Muscle layer of colon (tissue), 2 donors: ENCODE results near the gene FAM163A.

ENCODE experiments used
- H3K27ac ChIP-seq: one replicate; pipeline ENCODE4 v1.7.0; 2013; ENCODE audit warnings: low read depth, mild to moderate bottlenecking, low read length, moderate library complexity
- H3K27me3 ChIP-seq, 2 donors: one replicate each; pipeline ENCODE4 v1.7.0; 2013; ENCODE audit warnings: low read length in 2 of 2, mild to moderate bottlenecking in 2 of 2; ENCODE audit not compliant: insufficient read depth in 2 of 2, control insufficient read depth in 1 of 2
- H3K36me3 ChIP-seq: one replicate; pipeline ENCODE4 v1.7.0; 2013; ENCODE audit warnings: mild to moderate bottlenecking, low read length; ENCODE audit not compliant: insufficient read depth
- H3K4me1 ChIP-seq: one replicate; pipeline ENCODE4 v1.7.0; 2013; ENCODE audit warnings: mild to moderate bottlenecking, low read length; ENCODE audit not compliant: insufficient read depth
- H3K4me3 ChIP-seq, 2 donors: one replicate each; pipeline ENCODE4 v1.7.0; 2013; ENCODE audit warnings: low read length in 2 of 2, low read depth in 1 of 2, mild to moderate bottlenecking in 1 of 2, moderate library complexity in 1 of 2
- H3K9ac ChIP-seq: one replicate; pipeline ENCODE4 v1.7.0; 2013; ENCODE audit warnings: low read length
- H3K9me3 ChIP-seq: one replicate; pipeline ENCODE4 v1.7.0; 2013; ENCODE audit warnings: mild to moderate bottlenecking, low read length
- donor health status: abdominal sarcoma.
- donor health status: Adenocarcinoma of cecum.

Gene FAM163A

GRCh38 chr1:179754041-179754624, 11.0 kb downstream of the FAM163A start:
- Histone ChIP-seq H3K36me3 (no peaks in the 10 kb centered on the region), H3K4me3 (no peak overlapping the region), H3K9me3 (no peaks in the 10 kb centered on the region), H3K4me1 (peaks cover 15% of the 10 kb centered on the region), H3K9ac (no peak overlapping the region), H3K27ac (no peak overlapping the region), H3K27me3 (no peaks in the 10 kb centered on the region)

- H3K9me3 ChIP-seq, result no peaks in the 10 kb centered on the region
- no peaks in the 10 kb centered on the region for H3K36me3 ChIP-seq
- peaks cover 15% of the 10 kb centered on the region for H3K4me1 ChIP-seq
- H3K27ac ChIP-seq, result no peak overlapping the region
- H3K9ac ChIP-seq, result no peak overlapping the region
- H3K27me3 ChIP-seq, result no peaks in the 10 kb centered on the region
- no peak overlapping the region for H3K4me3 ChIP-seq
Observed at GRCh38 chr1:179757933-179758332, 14.8 kb downstream of the FAM163A start.

GRCh38 chr1:179760521-179760920, 17.4 kb downstream of the FAM163A start:
- Histone ChIP-seq H3K27me3 (no peaks in the 10 kb centered on the region), H3K36me3 (no peaks in the 10 kb centered on the region), H3K9ac (no peak overlapping the region), H3K4me3 (no peak overlapping the region), H3K27ac (no peak overlapping the region), H3K9me3 (no peaks in the 10 kb centered on the region), H3K4me1 (no peaks in the 10 kb centered on the region)

- Histone ChIP-seq H3K36me3 (no peaks in the 10 kb centered on the region), H3K4me1 (no peaks in the 10 kb centered on the region), H3K9ac (no peak overlapping the region), H3K27me3 (no peaks in the 10 kb centered on the region), H3K9me3 (no peaks in the 10 kb centered on the region), H3K27ac (no peak overlapping the region), H3K4me3 (no peak overlapping the region)
Observed at GRCh38 chr1:179761296-179761695, 18.2 kb downstream of the FAM163A start.

- Histone ChIP-seq H3K4me1 (no peaks in the 10 kb centered on the region), H3K27me3 (no peaks in the 10 kb centered on the region), H3K36me3 (no peaks in the 10 kb centered on the region), H3K9ac (no peak overlapping the region), H3K27ac (no peak overlapping the region), H3K9me3 (no peaks in the 10 kb centered on the region), H3K4me3 (no peak overlapping the region)
Observed at GRCh38 chr1:179761846-179762640, 19.0 kb downstream of the FAM163A start.

GRCh38 chr1:179767177-179767581, 24.1 kb downstream of the FAM163A start:
- H3K27me3 ChIP-seq, result no peaks in the 10 kb centered on the region
- H3K9ac ChIP-seq, result no peak overlapping the region
- no peak overlapping the region for H3K27ac ChIP-seq
- H3K4me3 ChIP-seq, result no peak overlapping the region
- no peaks in the 10 kb centered on the region for H3K4me1 ChIP-seq
- no peaks in the 10 kb centered on the region for H3K36me3 ChIP-seq
- H3K9me3 ChIP-seq, result no peaks in the 10 kb centered on the region

- H3K27ac ChIP-seq, result no peak overlapping the region
- H3K9ac ChIP-seq, result no peak overlapping the region
- H3K27me3 ChIP-seq, result no peaks in the 10 kb centered on the region
- H3K9me3 ChIP-seq, result no peaks in the 10 kb centered on the region
- no peaks in the 10 kb centered on the region for H3K4me1 ChIP-seq
- no peak overlapping the region for H3K4me3 ChIP-seq
- H3K36me3 ChIP-seq, result no peaks in the 10 kb centered on the region
Observed at GRCh38 chr1:179767996-179768395, 24.9 kb downstream of the FAM163A start.

GRCh38 chr1:179770887-179771502, 27.9 kb downstream of the FAM163A start:
- H3K27me3 ChIP-seq, result no peaks in the 10 kb centered on the region
- no peaks in the 10 kb centered on the region for H3K9me3 ChIP-seq
- H3K9ac ChIP-seq, result no peak overlapping the region
- no peak overlapping the region for H3K27ac ChIP-seq
- H3K36me3 ChIP-seq, result no peaks in the 10 kb centered on the region
- H3K4me3 ChIP-seq, result no peak overlapping the region
- H3K4me1 ChIP-seq, result no peaks in the 10 kb centered on the region

GRCh38 chr1:179773264-179773663, 30.2 kb downstream of the FAM163A start:
- Histone ChIP-seq H3K27me3 (no peaks in the 10 kb centered on the region), H3K36me3 (no peaks in the 10 kb centered on the region), H3K4me3 (no peak overlapping the region), H3K27ac (no peak overlapping the region), H3K9me3 (no peaks in the 10 kb centered on the region), H3K4me1 (no peaks in the 10 kb centered on the region), H3K9ac (no peak overlapping the region)

GRCh38 chr1:179774000-179774399, 30.9 kb downstream of the FAM163A start:
- no peaks in the 10 kb centered on the region for H3K4me1 ChIP-seq
- H3K27ac ChIP-seq, result no peak overlapping the region
- no peaks in the 10 kb centered on the region for H3K36me3 ChIP-seq
- no peaks in the 10 kb centered on the region for H3K27me3 ChIP-seq
- no peaks in the 10 kb centered on the region for H3K9me3 ChIP-seq
- no peak overlapping the region for H3K4me3 ChIP-seq
- no peak overlapping the region for H3K9ac ChIP-seq

- Histone ChIP-seq H3K36me3 (no peaks in the 10 kb centered on the region), H3K9me3 (no peaks in the 10 kb centered on the region), H3K4me1 (peaks cover 2% of the 10 kb centered on the region), H3K27ac (no peak overlapping the region), H3K9ac (no peak overlapping the region), H3K27me3 (no peaks in the 10 kb centered on the region), H3K4me3 (no peak overlapping the region)
Observed at GRCh38 chr1:179774566-179774965, 31.5 kb downstream of the FAM163A start.
